ENCODE results near the gene HDGFL1.

HDGFL1 gene

DNA sequence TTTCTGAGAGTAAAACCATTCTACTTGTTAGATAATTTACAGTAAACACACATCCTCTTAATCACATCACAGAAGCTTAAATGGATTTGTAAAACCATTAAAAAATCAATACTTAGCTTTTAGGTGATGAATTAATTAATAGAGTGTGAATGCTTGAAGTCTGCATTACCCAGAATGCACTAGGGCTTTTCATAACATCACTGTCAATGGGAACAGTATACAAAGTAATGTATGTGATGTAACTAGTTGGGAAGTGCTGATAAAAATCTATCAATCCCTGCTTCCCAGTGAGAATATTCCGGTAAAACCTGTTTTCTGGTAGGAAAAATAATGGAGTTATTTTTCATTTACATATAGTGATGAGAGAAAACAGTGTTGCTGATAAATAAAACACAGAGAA is 23.1 kb upstream of the HDGFL1 start:
- H3K4me2 ChIP-seq, result no peak overlapping the region
- no peak overlapping the region for H3K9ac ChIP-seq
- H3K4me1 ChIP-seq (ENCODE audit: low read depth, poor library complexity, severe bottlenecking), result no peaks in the 10 kb centered on the region
- no peaks in the 10 kb centered on the region for H3K27me3 ChIP-seq (ENCODE audit: insufficient read depth, low read depth)
- H3K36me3 ChIP-seq (ENCODE audit: insufficient read depth), result no peaks in the 10 kb centered on the region
- TF ChIP-seq, protein P1, sequence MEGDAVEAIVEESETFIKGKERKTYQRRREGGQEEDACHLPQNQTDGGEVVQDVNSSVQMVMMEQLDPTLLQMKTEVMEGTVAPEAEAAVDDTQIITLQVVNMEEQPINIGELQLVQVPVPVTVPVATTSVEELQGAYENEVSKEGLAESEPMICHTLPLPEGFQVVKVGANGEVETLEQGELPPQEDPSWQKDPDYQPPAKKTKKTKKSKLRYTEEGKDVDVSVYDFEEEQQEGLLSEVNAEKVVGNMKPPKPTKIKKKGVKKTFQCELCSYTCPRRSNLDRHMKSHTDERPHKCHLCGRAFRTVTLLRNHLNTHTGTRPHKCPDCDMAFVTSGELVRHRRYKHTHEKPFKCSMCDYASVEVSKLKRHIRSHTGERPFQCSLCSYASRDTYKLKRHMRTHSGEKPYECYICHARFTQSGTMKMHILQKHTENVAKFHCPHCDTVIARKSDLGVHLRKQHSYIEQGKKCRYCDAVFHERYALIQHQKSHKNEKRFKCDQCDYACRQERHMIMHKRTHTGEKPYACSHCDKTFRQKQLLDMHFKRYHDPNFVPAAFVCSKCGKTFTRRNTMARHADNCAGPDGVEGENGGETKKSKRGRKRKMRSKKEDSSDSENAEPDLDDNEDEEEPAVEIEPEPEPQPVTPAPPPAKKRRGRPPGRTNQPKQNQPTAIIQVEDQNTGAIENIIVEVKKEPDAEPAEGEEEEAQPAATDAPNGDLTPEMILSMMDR (conservative IDR thresholded peaks at IDR 0.05; ENCODE audit: low read depth, low read length), result no peak
- H3K79me2 ChIP-seq (ENCODE audit: insufficient read depth, low read depth), result no peaks in the 10 kb centered on the region
- H3K4me3 ChIP-seq (IDR thresholded peaks at IDR 0.05; ENCODE audit: insufficient read depth, low read depth, low read length), result no peak overlapping the region
- no peak overlapping the region for H2AFZ ChIP-seq (ENCODE audit: low read depth)
- no peaks in the 10 kb centered on the region for H4K20me1 ChIP-seq (ENCODE audit: insufficient read depth)
- H3K27ac ChIP-seq, result no peak overlapping the region

DNA sequence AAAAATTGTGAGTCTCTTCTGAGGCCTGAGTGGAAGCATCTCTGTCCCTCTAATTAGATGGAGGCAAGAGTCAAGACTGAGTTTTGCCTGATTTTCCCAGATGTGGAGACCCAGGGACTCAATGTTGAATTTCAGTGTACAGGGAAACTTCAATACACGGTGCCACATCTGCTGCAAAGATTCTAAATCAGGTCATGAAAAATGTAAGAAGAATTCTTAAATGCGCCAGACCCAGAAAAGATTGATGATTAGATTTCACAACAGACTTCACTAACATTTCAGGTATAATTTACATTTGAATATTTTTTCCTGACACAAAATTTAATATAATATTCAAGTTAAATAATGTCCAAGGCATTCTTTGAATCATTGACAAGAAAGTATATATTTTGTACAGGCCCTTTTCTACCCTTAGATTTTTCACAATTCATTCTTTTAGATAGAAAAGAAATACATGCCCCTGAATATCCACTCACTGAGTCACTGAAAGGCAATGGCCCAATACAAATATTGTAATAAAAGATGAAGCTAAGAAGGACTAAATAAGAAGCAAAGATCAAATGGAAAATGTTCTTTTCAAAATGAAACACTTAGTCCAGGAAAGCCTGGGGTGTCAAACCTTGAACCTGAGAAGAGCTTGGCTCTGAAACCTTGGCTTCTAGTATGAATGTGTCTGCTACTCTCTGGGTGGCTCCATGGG is 18.2 kb upstream of the HDGFL1 start:
- H2AFZ ChIP-seq (ENCODE audit: low read depth), result no peak overlapping the region
- H4K20me1 ChIP-seq (ENCODE audit: insufficient read depth), result no peaks in the 10 kb centered on the region
- TF ChIP-seq, protein P1 (conservative IDR thresholded peaks at IDR 0.05; ENCODE audit: low read depth, low read length), result no peak
- no peak overlapping the region for H3K9ac ChIP-seq
- no peak overlapping the region for H3K27ac ChIP-seq
- no peak overlapping the region for H3K4me2 ChIP-seq
- no peaks in the 10 kb centered on the region for H3K4me1 ChIP-seq (ENCODE audit: low read depth, poor library complexity, severe bottlenecking)
- no peaks in the 10 kb centered on the region for H3K27me3 ChIP-seq (ENCODE audit: insufficient read depth, low read depth)
- H3K79me2 ChIP-seq (ENCODE audit: insufficient read depth, low read depth), result no peaks in the 10 kb centered on the region
- no peaks in the 10 kb centered on the region for H3K36me3 ChIP-seq (ENCODE audit: insufficient read depth)
- no peak overlapping the region for H3K4me3 ChIP-seq (IDR thresholded peaks at IDR 0.05; ENCODE audit: insufficient read depth, low read depth, low read length)

DNA sequence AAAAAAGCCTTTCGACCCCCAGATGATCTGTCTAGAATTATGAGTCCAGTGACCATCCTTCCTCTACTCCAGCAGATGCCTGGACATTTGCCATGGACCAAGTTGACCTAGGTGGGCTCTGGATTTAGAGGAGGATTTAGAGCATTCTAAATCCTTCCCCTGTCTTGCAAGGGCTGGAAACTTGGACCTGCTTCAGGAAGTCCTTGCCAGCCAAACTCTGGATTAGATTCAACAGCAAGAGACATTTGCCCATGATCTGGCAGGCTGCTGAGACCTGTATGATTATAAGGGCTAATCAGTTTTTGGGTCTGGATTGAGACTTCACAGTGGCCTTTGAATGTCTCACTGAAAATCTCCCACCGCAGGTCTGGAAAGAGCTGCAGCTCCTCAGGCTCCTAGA is 13.1 kb upstream of the HDGFL1 start:
- Histone ChIP-seq H2AFZ (ENCODE audit: low read depth) (no peak overlapping the region), H3K27ac (no peak overlapping the region), H3K4me3 (IDR thresholded peaks at IDR 0.05; ENCODE audit: insufficient read depth, low read depth, low read length) (no peak overlapping the region), H3K36me3 (ENCODE audit: insufficient read depth) (no peaks in the 10 kb centered on the region), H4K20me1 (ENCODE audit: insufficient read depth) (no peaks in the 10 kb centered on the region), H3K27me3 (ENCODE audit: insufficient read depth, low read depth) (no peaks in the 10 kb centered on the region), H3K9ac (no peak overlapping the region), H3K4me2 (no peak overlapping the region), H3K4me1 (ENCODE audit: low read depth, poor library complexity, severe bottlenecking) (no peaks in the 10 kb centered on the region), H3K79me2 (ENCODE audit: insufficient read depth, low read depth) (no peaks in the 10 kb centered on the region)
- TF ChIP-seq, protein P1 (conservative IDR thresholded peaks at IDR 0.05; ENCODE audit: low read depth, low read length), result no peak

DNA sequence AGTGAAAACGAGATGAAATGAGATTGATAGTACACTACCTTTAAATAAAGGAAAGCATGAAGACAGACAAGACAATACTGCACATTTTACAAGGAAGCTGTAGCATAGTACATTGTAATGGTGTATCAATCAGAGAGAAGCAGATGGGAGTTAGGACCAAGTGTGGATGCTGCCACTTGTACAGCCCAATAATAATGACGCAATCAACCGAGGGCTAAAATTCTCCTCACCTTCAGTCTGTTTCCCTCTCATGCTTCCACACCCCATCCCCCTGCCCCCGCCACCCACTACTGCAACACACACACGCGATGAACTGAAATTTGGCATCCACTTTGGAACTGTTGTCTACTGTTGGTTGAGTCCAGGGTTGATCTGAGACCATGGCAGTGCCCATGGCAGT is 12.4 kb upstream of the HDGFL1 start:
- no peaks in the 10 kb centered on the region for H4K20me1 ChIP-seq (ENCODE audit: insufficient read depth)
- TF ChIP-seq, protein P1 (conservative IDR thresholded peaks at IDR 0.05; ENCODE audit: low read depth, low read length), result no peak

More for the DNA sequence above, 12.4 kb upstream of the HDGFL1 start:
- H3K27me3 ChIP-seq (ENCODE audit: insufficient read depth, low read depth), result no peaks in the 10 kb centered on the region
- H3K4me3 ChIP-seq (IDR thresholded peaks at IDR 0.05; ENCODE audit: insufficient read depth, low read depth, low read length), result no peak overlapping the region
- H3K9ac ChIP-seq, result no peak overlapping the region
- H3K27ac ChIP-seq, result no peak overlapping the region
- peaks cover 2% of the 10 kb centered on the region for H3K4me1 ChIP-seq (ENCODE audit: low read depth, poor library complexity, severe bottlenecking)
- H3K79me2 ChIP-seq (ENCODE audit: insufficient read depth, low read depth), result no peaks in the 10 kb centered on the region
- no peak overlapping the region for H2AFZ ChIP-seq (ENCODE audit: low read depth)
- no peaks in the 10 kb centered on the region for H3K36me3 ChIP-seq (ENCODE audit: insufficient read depth)
- H3K4me2 ChIP-seq, result no peak overlapping the region

All from KMS-11 (cell line).